GM15510 (cell line): Measurements from ENCODE around the gene CIAO1.

Source experiments
- POLR2A ChIP-seq: IDR thresholded peaks from 3 replicates; pipeline ENCODE4 v1.6.1; 2011; ENCODE audit warnings: borderline replicate concordance; ENCODE audit not compliant: insufficient read length; ENCODE audit errors: extremely low read depth

Gene CIAO1

GRCh38 chr2:96305091-96305978 is 39.3 kb downstream of the CIAO1 start, which contains the start of gene SNRNP200:
TSS of gene SNRNP200 (minus strand) at chr2:96305546. CDS start at chr2:96305437, 109 bp downstream.
- TF ChIP-seq POLR2A = peak; percentile 87

- no peak for TF ChIP-seq POLR2A
These were observed 39.9 kb downstream of the CIAO1 start for GRCh38 chr2:96305979-96306308.

- no peak for TF ChIP-seq POLR2A
These were observed 40.3 kb downstream of the CIAO1 start for GRCh38 chr2:96306370-96306769.

GRCh38 chr2:96308248-96308647 is 42.2 kb downstream of the CIAO1 start:
- TF ChIP-seq POLR2A = no peak

- TF ChIP-seq POLR2A = no peak
These were observed 49.0 kb downstream of the CIAO1 start for GRCh38 chr2:96315005-96315399.

GRCh38 chr2:96315400-96316071 is 49.5 kb downstream of the CIAO1 start:
- TF ChIP-seq POLR2A = no peak

GRCh38 chr2:96316999-96317398 is 51.0 kb downstream of the CIAO1 start:
- TF ChIP-seq POLR2A = no peak

- TF ChIP-seq POLR2A = no peak
These were observed 51.6 kb downstream of the CIAO1 start for GRCh38 chr2:96317584-96317997.

GRCh38 chr2:96318723-96319122 is 52.7 kb downstream of the CIAO1 start:
- TF ChIP-seq POLR2A = no peak

- TF ChIP-seq POLR2A = no peak
These were observed 53.4 kb downstream of the CIAO1 start for GRCh38 chr2:96319396-96319795.

- no peak for TF ChIP-seq POLR2A
These were observed 54.3 kb downstream of the CIAO1 start for GRCh38 chr2:96320326-96320725.

- no peak for TF ChIP-seq POLR2A
These were observed 55.0 kb downstream of the CIAO1 start for GRCh38 chr2:96320728-96321622.
